Measurements from ENCODE around the gene PLCG1. TPM values are rescaled to one million over a fixed set of nuclear protein-coding genes. Genes with fewer than 3 reads are reported as not detected.

The PLCG1 gene
- total and polyA plus RNA-seq, 2 donors from 2014 or later, result 12.5 to 117 TPM

DNA sequence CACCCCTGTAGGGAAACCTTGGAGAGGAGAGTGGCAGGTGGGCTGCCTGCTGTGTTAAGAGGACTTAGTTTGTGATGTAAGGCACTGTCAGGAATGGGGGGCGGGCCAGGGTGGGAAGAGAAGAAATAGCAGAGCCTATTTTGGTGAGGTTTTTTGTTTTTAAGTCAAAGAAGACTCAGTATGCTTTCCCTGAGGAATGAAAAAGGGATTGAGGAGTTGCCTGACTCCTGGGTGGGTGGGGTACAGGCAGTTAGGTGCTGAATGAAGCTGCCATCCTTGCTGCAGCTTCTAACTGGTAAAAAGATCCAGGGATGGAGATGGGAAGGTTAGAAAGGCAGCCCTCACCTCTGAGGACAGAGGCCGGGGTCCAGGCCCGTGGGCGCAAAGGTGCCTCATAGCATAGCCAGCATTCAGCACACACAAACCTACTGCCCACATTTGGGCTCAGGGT is 37.9 kb downstream of the PLCG1 start:
- DNase-seq, result no peak
- TF ChIP-seq, protein P1, sequence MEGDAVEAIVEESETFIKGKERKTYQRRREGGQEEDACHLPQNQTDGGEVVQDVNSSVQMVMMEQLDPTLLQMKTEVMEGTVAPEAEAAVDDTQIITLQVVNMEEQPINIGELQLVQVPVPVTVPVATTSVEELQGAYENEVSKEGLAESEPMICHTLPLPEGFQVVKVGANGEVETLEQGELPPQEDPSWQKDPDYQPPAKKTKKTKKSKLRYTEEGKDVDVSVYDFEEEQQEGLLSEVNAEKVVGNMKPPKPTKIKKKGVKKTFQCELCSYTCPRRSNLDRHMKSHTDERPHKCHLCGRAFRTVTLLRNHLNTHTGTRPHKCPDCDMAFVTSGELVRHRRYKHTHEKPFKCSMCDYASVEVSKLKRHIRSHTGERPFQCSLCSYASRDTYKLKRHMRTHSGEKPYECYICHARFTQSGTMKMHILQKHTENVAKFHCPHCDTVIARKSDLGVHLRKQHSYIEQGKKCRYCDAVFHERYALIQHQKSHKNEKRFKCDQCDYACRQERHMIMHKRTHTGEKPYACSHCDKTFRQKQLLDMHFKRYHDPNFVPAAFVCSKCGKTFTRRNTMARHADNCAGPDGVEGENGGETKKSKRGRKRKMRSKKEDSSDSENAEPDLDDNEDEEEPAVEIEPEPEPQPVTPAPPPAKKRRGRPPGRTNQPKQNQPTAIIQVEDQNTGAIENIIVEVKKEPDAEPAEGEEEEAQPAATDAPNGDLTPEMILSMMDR (IDR thresholded peaks at IDR 0.05; ENCODE audit: borderline replicate concordance, extremely low read depth, insufficient read depth), result no peak
- Histone ChIP-seq H3K27ac (ENCODE audit: low read depth in 2 of 2, low read length in 2 of 2) (no peak overlapping the region), H3K36me3 (ENCODE audit: control insufficient read depth in 2 of 3, insufficient read depth in 3 of 3, low read length in 3 of 3) (peaks cover 9 to 22% (median 20%) of the 10 kb centered on the region in 3 donors), H3K4me1 (ENCODE audit: control insufficient read depth in 2 of 3, insufficient read depth in 2 of 3, low read depth in 1 of 3, low read length in 3 of 3) (peaks cover 0 to 12% (median 0%) of the 10 kb centered on the region in 3 donors), H3K9ac (ENCODE audit: low read length in 3 of 3) (no peak overlapping the region), H3K27me3 (ENCODE audit: control insufficient read depth, insufficient read depth, low read length) (no peaks in the 10 kb centered on the region), H3K9me3 (ENCODE audit: control insufficient read depth in 2 of 3, insufficient read depth in 1 of 3, low read length in 3 of 3) (no peaks in the 10 kb centered on the region), H3K4me3 (ENCODE audit: low read length in 3 of 3) (no peak overlapping the region)
- intact Hi-C loops (cut with DNase I), result loop anchor here (10.0 kb wide), 1 partner anchor 60 kb away; no protein-coding TSS in a partner anchor
- no peak for FAIRE-seq

DNA sequence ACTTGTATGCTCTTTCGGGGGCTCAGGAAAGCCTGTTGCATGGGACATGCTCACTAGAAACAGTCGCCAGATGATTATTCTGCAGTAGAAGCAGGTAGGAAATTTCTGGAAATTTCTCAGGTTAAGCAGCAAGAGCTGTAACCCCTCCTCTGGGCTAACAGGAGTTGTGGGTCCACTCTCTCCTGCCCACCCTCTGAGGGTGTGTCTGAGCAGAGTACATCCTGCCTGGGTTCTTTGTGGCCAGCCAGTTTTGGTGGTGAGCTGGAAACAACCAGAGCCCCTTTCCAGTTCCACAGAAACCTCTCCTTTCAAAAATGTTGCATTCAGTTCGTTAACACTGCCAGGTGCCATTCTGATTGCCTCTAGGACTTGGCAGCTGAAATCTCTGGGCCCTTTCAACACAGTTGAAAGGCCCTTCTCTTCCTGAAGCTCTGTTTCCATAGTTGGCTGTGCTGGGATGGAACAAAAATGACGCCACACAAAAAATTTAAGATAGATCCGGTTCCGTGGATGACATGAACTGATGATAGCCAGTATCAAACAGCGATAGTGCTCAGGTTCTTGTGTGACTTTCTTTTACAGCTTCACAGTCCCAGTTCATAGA is 38.5 kb downstream of the PLCG1 start:
- TF ChIP-seq, protein P1 (IDR thresholded peaks at IDR 0.05; ENCODE audit: borderline replicate concordance, extremely low read depth, insufficient read depth), result no peak
- no peak for DNase-seq

DNA sequence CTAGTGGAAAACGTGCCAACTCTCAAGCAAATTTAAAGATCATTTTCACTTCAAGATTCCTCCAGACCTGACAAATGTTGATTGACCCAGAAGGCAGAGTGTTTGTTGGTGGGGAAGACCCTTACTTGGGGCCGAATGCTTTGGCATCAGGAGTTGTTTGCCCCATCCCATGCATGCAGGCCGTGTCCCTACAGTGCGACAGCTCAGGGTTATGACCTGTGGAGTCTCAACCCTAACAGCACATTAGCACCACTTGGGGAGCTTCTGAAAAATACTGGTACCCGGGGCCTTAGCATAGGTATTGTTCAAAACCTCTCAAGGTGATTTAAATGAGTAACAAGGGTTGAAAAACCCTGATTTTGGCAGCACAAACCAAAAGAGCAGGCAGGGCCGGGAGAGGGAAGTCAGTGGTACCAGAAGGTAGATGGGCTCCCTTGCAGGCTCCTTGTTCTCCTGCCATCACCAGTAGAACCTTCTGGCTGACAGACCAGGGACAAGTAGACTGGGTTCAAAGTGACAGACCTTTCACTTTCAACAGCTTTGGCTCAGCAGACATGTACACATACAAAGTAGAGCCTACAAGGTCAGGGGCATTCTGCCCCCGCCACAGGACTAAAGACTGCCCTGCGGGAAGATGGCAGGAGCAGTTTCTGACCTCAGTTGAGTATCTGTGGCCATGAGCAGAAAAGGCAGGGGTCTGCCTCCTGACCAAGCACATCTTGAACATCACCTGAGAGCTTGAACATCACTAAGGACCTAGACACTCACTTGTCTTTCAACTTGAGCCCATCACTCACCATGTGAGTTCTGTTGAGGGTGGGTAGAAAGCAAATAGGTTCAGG is 39.6 kb downstream of the PLCG1 start:
- Histone ChIP-seq H3K27me3 (ENCODE audit: control insufficient read depth, insufficient read depth, low read length) (no peaks in the 10 kb centered on the region), H3K4me1 (ENCODE audit: control insufficient read depth in 2 of 3, insufficient read depth in 2 of 3, low read depth in 1 of 3, low read length in 3 of 3) (peaks cover 0 to 11% (median 0%) of the 10 kb centered on the region in 3 donors), H3K36me3 (ENCODE audit: control insufficient read depth in 2 of 3, insufficient read depth in 3 of 3, low read length in 3 of 3) (peaks cover 5 to 22% (median 20%) of the 10 kb centered on the region in 3 donors), H3K9ac (ENCODE audit: low read length in 3 of 3) (no peak overlapping the region), H3K9me3 (ENCODE audit: control insufficient read depth in 2 of 3, insufficient read depth in 1 of 3, low read length in 3 of 3) (no peaks in the 10 kb centered on the region), H3K4me3 (ENCODE audit: low read length in 3 of 3) (no peak overlapping the region), H3K27ac (ENCODE audit: low read depth in 2 of 2, low read length in 2 of 2) (no peak overlapping the region)
- DNase-seq (no peak), FAIRE-seq (no peak)
- intact Hi-C loops (cut with DNase I), result loop anchor here (10.0 kb wide), 1 partner anchor 58 kb away; no protein-coding TSS in a partner anchor
- TF ChIP-seq, protein P1 (IDR thresholded peaks at IDR 0.05; ENCODE audit: borderline replicate concordance, extremely low read depth, insufficient read depth), result no peak

More for the DNA sequence above, 38.5 kb downstream of the PLCG1 start:
- H3K4me1 ChIP-seq (ENCODE audit: control insufficient read depth in 2 of 3, insufficient read depth in 2 of 3, low read depth in 1 of 3, low read length in 3 of 3), result peaks cover 0 to 12% (median 0%) of the 10 kb centered on the region in 3 donors
- no peak for FAIRE-seq
- intact Hi-C loops (cut with DNase I), result loop anchor here (10.0 kb wide), 1 partner anchor 59 kb away; no protein-coding TSS in a partner anchor
- no peaks in the 10 kb centered on the region for H3K9me3 ChIP-seq (ENCODE audit: control insufficient read depth in 2 of 3, insufficient read depth in 1 of 3, low read length in 3 of 3)
- peaks cover 5 to 22% (median 20%) of the 10 kb centered on the region in 3 donors for H3K36me3 ChIP-seq (ENCODE audit: control insufficient read depth in 2 of 3, insufficient read depth in 3 of 3, low read length in 3 of 3)
- H3K27ac ChIP-seq (ENCODE audit: low read depth in 2 of 2, low read length in 2 of 2), result no peak overlapping the region
- H3K27me3 ChIP-seq (ENCODE audit: control insufficient read depth, insufficient read depth, low read length), result no peaks in the 10 kb centered on the region
- no peak overlapping the region for H3K4me3 ChIP-seq (ENCODE audit: low read length in 3 of 3)
- no peak overlapping the region for H3K9ac ChIP-seq (ENCODE audit: low read length in 3 of 3)
